Keratinocyte (primary cell): ENCODE results near the gene MRPS27. TPM values are rescaled to one million over a fixed set of nuclear protein-coding genes. Genes with fewer than 3 reads are reported as not detected.

ENCODE experiments used
- DNase-seq: peaks from one replicate; pipeline ENCODE4 v3.0.0-alpha.2; 2011; ENCODE audit warnings: low read depth, missing footprints, low spot score
- FAIRE-seq: peaks from 2 replicates; lab custom pipeline; 2011; peaks lifted over from hg19 to GRCh38; lab: Jason Lieb, UNC
- H2AFZ ChIP-seq: 2 replicates; pipeline ENCODE4 v1.6.0; 2012; ENCODE audit warnings: low read length, control low read depth, inconsistent platforms; ENCODE audit not compliant: control insufficient read depth
- H3K27ac ChIP-seq: 2 replicates; pipeline ENCODE4 v1.5.1; 2011; ENCODE audit warnings: low read length; ENCODE audit not compliant: control insufficient read depth, insufficient read depth
- H3K27me3 ChIP-seq: 3 replicates; pipeline ENCODE4 v1.6.0; 2011; ENCODE audit warnings: low read length; ENCODE audit not compliant: control insufficient read depth, insufficient read depth; ENCODE audit errors: extremely low read depth
- H3K36me3 ChIP-seq, 2 experiments: 2 replicates in 1 of 2; 3 replicates in 1 of 2; pipeline ENCODE4 v1.5.1; 2011; ENCODE audit warnings: low read length in 2 of 2, mild to moderate bottlenecking in 1 of 2; ENCODE audit not compliant: control insufficient read depth in 2 of 2, insufficient read depth in 2 of 2; ENCODE audit errors: extremely low read depth in 1 of 2
- H3K4me1 ChIP-seq: 3 replicates; pipeline ENCODE4 v1.5.1; 2011; ENCODE audit warnings: low read length; ENCODE audit not compliant: control insufficient read depth, insufficient read depth; ENCODE audit errors: extremely low read depth
- H3K4me2 ChIP-seq: 3 replicates; pipeline ENCODE4 v1.6.0; 2011; ENCODE audit warnings: low read depth, low read length; ENCODE audit not compliant: control insufficient read depth, insufficient read depth; ENCODE audit errors: extremely low read depth
- H3K4me3 ChIP-seq, 3 experiments: fragments of 200-600 bp in 1 of 3; sonication (generic) in 1 of 3; 2 replicates in 2 of 3; 3 replicates in 1 of 3; pipeline ENCODE4 v1.5.1; 2011 to 2016; ENCODE audit warnings: low read length in 3 of 3, mild to moderate bottlenecking in 3 of 3, control low read depth in 2 of 3, inconsistent platforms in 1 of 3, low read depth in 1 of 3, mixed read lengths in 1 of 3, mixed run types in 1 of 3, moderate library complexity in 1 of 3; ENCODE audit not compliant: control insufficient read depth in 2 of 3, insufficient read depth in 2 of 3; ENCODE audit errors: extremely low read depth in 1 of 3
- H3K79me2 ChIP-seq: 2 replicates; pipeline ENCODE4 v1.6.0; 2012; ENCODE audit warnings: low read length; ENCODE audit not compliant: control insufficient read depth, insufficient read depth
- H3K9ac ChIP-seq: 3 replicates; pipeline ENCODE4 v1.6.0; 2011; ENCODE audit warnings: low read length; ENCODE audit not compliant: control insufficient read depth, insufficient read depth; ENCODE audit errors: extremely low read depth
- H3K9me1 ChIP-seq: 3 replicates; pipeline ENCODE4 v1.6.0; 2011; ENCODE audit warnings: low read length; ENCODE audit not compliant: control insufficient read depth, insufficient read depth; ENCODE audit errors: extremely low read depth
- H3K9me3 ChIP-seq: 2 replicates; pipeline ENCODE4 v1.5.1; 2012; ENCODE audit warnings: low read depth, low read length; ENCODE audit not compliant: control insufficient read depth
- H4K20me1 ChIP-seq: 3 replicates; pipeline ENCODE4 v1.6.0; 2011; ENCODE audit warnings: low read length; ENCODE audit not compliant: control insufficient read depth, insufficient read depth; ENCODE audit errors: extremely low read depth
- EZH2 ChIP-seq: IDR thresholded peaks from one replicate; pipeline ENCODE4 v1.6.1; 2012; ENCODE audit warnings: inconsistent platforms, mild to moderate bottlenecking, low read length, moderate library complexity
- dilution Hi-C: fragments of 300-500 bp; cut with MboI; formaldehyde crosslinking; loops from one replicate; pipeline ENCODE4 v1.7.0; 2020; ENCODE audit warnings: low sequenced_read_pairs; ENCODE audit not compliant: extremely low pct_ligation_motif_present
- polyA plus RNA-seq, 5 experiments: library from polyadenylated mRNA; depleted of rRNA in 3 of 5; stranded (reverse) in 3 of 5; stranded (forward) in 1 of 5; unstranded in 1 of 5; fragments of >200 nt; gene quantifications; 1 replicate in 1 of 5; 2 replicates in 3 of 5; 3 replicates in 1 of 5; pipeline versions ENCODE4 v1.2.1 to v1.2.3, GENCODE V29; 2011 to 2012; ENCODE audit warnings: missing spikeins in 2 of 5, low read depth in 1 of 5, low replicate concordance in 1 of 5
- TF ChIP-seq, protein P1 (sequence below), 3 experiments: IDR thresholded peaks in 1 of 3; conservative IDR thresholded peaks in 1 of 3; optimal IDR thresholded peaks in 1 of 3; 2 replicates in 2 of 3; 3 replicates in 1 of 3; pipeline versions ENCODE3 to v1.5.1; 2011; ENCODE audit warnings: low read length in 3 of 3, mild to moderate bottlenecking in 3 of 3, moderate library complexity in 2 of 3, control low read depth in 1 of 3, inconsistent platforms in 1 of 3; ENCODE audit not compliant: insufficient read depth in 2 of 3; ENCODE audit errors: extremely low read depth in 1 of 3

MRPS27 gene
- polyA plus RNA-seq, 1 donor (not counting 4 experiments of a cell fraction or from before 2014, with no cell fraction given): 98.7 TPM

DNA sequence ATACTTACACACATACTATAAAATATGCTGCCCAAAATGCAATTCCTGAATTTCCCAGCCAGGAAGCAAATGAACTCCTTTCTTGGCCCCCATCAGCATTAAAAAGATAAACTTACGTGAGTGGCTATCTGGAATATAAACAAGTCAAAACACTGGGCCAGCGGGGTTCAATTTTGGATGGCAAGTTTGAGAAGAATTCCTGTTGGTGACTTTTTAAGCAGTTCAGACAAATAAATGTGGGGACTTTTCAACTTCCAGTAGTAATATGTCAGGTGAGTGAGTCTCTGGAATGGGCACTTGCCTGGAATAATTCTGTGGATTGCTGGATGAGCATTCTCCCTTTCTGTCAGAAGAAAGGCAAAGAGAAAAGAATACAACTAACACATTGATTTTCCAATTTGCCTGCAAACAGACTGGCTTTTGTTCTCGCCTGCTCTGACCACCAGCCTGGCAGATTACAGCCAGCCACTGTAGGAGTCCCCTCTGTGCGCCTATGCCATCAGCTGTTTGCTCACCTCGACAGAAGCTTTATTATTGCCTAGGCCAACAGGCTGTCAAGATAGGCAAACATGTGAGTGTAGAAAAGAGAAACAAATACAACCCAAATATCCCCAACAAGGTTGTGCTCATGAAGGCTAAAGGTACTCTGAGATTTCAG lies 78.6 kb downstream of the MRPS27 start:
- Histone ChIP-seq H3K79me2 (peaks cover 10% of the 10 kb centered on the region), H4K20me1 (no peaks in the 10 kb centered on the region), H3K9ac (no peak overlapping the region), H3K27me3 (no peaks in the 10 kb centered on the region), H3K4me2 (no peak overlapping the region), H3K9me1 (no peaks in the 10 kb centered on the region), H3K9me3 (no peaks in the 10 kb centered on the region), H3K36me3 (no peaks in the 10 kb centered on the region), H2AFZ (no peak overlapping the region), H3K4me1 (no peaks in the 10 kb centered on the region), H3K4me3 (no peak overlapping the region), H3K27ac (no peak overlapping the region)
- dilution Hi-C loops: no loop called here
- DNase-seq: no peak
- FAIRE-seq: no peak
- no peak for TF ChIP-seq EZH2
- TF ChIP-seq, protein P1, sequence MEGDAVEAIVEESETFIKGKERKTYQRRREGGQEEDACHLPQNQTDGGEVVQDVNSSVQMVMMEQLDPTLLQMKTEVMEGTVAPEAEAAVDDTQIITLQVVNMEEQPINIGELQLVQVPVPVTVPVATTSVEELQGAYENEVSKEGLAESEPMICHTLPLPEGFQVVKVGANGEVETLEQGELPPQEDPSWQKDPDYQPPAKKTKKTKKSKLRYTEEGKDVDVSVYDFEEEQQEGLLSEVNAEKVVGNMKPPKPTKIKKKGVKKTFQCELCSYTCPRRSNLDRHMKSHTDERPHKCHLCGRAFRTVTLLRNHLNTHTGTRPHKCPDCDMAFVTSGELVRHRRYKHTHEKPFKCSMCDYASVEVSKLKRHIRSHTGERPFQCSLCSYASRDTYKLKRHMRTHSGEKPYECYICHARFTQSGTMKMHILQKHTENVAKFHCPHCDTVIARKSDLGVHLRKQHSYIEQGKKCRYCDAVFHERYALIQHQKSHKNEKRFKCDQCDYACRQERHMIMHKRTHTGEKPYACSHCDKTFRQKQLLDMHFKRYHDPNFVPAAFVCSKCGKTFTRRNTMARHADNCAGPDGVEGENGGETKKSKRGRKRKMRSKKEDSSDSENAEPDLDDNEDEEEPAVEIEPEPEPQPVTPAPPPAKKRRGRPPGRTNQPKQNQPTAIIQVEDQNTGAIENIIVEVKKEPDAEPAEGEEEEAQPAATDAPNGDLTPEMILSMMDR (optimal IDR thresholded peaks at IDR 0.05 in 1 of 3, IDR thresholded peaks at IDR 0.05 in 1 of 3, conservative IDR thresholded peaks at IDR 0.05 in 1 of 3; ENCODE audit: extremely low read depth in 1 of 3, insufficient read depth in 2 of 3, low read length in 3 of 3): no peak

DNA sequence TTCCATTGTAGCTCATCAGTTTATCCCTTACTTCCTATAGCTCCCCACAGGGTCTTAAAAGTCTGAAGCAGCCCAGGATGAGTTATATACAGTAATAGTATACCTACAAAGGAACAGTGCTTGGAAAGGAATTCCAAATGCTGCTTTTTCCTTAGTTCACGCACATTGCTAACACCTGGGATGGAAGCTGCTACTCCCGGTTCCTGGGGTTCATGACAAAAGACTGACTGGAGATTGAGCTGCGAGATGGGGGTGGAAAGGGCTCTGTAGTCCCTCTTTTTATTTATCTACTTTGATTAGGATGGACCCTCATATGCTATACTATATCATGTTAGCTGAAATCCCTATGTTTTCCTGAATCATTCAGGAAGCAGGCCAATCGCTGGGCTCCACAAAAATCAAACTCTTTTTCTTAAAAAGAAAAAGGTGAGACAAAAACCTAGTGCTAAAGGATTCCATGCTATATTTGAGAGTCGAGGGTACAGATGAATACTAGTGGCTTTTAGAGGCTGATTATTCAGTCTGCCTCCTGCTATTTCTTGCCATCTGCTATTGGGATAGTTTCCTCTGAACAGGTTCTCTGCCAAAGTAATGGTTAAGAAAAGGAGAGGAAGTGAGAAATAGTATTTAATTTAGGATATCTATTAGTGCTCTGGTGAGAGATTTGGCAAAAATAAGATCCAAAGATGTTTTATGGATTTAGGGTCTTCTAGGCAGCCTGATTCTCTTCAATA lies 81.2 kb downstream of the MRPS27 start:
- H3K4me2 ChIP-seq: no peak overlapping the region
- dilution Hi-C loops: no loop called here
- H3K27ac ChIP-seq: no peak overlapping the region
- no peaks in the 10 kb centered on the region for H4K20me1 ChIP-seq
- H3K79me2 ChIP-seq: peaks cover 3% of the 10 kb centered on the region
- peaks cover 20% of the 10 kb centered on the region for H3K4me1 ChIP-seq
- DNase-seq (no peak), FAIRE-seq (no peak)
- TF ChIP-seq, protein P1 (optimal IDR thresholded peaks at IDR 0.05 in 1 of 3, IDR thresholded peaks at IDR 0.05 in 1 of 3, conservative IDR thresholded peaks at IDR 0.05 in 1 of 3; ENCODE audit: extremely low read depth in 1 of 3, insufficient read depth in 2 of 3, low read length in 3 of 3): no peak
- no peak for TF ChIP-seq EZH2
- H3K36me3 ChIP-seq: no peaks in the 10 kb centered on the region
- no peaks in the 10 kb centered on the region for H3K9me1 ChIP-seq
- H3K9ac ChIP-seq: no peak overlapping the region
- no peak overlapping the region for H2AFZ ChIP-seq
- no peaks in the 10 kb centered on the region for H3K27me3 ChIP-seq
- no peaks in the 10 kb centered on the region for H3K9me3 ChIP-seq
- no peak overlapping the region for H3K4me3 ChIP-seq
